Lower leg skin (tissue), 4 donors: Measurements from ENCODE around the gene CRYGA. TPM values are rescaled to one million over a fixed set of nuclear protein-coding genes. Genes with fewer than 3 reads are reported as not detected.

Source experiments
- DNase-seq, 2 donors: peaks; one replicate each; pipeline ENCODE4 v3.0.0-alpha.2; 2019; ENCODE audit warnings: low spot score in 2 of 2
- H3K4me3 ChIP-seq: fragments of 200-600 bp; sonication (generic); 2 replicates; pipeline ENCODE4 v1.5.1; 2017; ENCODE audit warnings: mild to moderate bottlenecking, low read depth; ENCODE audit not compliant: poor library complexity, severe bottlenecking
- CTCF ChIP-seq, 3 donors: fragments of 450-650 bp; IDR thresholded peaks; one replicate each; pipeline ENCODE4 v1.5.1; 2016; ENCODE audit warnings: antibody characterized with exemption in 3 of 3, mild to moderate bottlenecking in 3 of 3, moderate library complexity in 2 of 3
- POLR2A ChIP-seq, 2 donors: fragments of 450-650 bp; IDR thresholded peaks; one replicate each; pipeline ENCODE4 v1.6.1; 2016 to 2017; ENCODE audit warnings: antibody characterized with exemption in 2 of 2, mild to moderate bottlenecking in 1 of 2, moderate library complexity in 1 of 2
- WGBS, 2 donors: methylation state at CpG; one replicate each; pipeline ENCODE4 v1.1.5; 2018; 5-methylcytosine and 5-hydroxymethylcytosine counted together
- intact Hi-C: fragments of 100-400 bp; cut with DNase I; formaldehyde crosslinking; loops from one replicate; pipeline ENCODE4 v1.15.0; 2023; ENCODE audit warnings: low total_unique reads
- total RNA-seq, 4 donors: library from RNA; depleted of rRNA; stranded (reverse); fragments of >200 nt; gene quantifications; one replicate each; pipeline ENCODE4 v1.1.0, GENCODE V29; 2016

The CRYGA gene
- total RNA-seq, 4 donors from 2014 or later = not detected

- no peak for DNase-seq
- no peak for TF ChIP-seq POLR2A (IDR thresholded peaks at IDR 0.05)
- TF ChIP-seq CTCF (IDR thresholded peaks at IDR 0.05) = no peak
- H3K4me3 ChIP-seq = no peak overlapping the region
- intact Hi-C loops = no loop called here
- WGBS, 2 donors = 77 to 82% methylated on average over 3 of the region's 3 CpGs
These were observed 32.1 kb upstream of the CRYGA start for GRCh38 chr2:208195531-208195930.

DNA sequence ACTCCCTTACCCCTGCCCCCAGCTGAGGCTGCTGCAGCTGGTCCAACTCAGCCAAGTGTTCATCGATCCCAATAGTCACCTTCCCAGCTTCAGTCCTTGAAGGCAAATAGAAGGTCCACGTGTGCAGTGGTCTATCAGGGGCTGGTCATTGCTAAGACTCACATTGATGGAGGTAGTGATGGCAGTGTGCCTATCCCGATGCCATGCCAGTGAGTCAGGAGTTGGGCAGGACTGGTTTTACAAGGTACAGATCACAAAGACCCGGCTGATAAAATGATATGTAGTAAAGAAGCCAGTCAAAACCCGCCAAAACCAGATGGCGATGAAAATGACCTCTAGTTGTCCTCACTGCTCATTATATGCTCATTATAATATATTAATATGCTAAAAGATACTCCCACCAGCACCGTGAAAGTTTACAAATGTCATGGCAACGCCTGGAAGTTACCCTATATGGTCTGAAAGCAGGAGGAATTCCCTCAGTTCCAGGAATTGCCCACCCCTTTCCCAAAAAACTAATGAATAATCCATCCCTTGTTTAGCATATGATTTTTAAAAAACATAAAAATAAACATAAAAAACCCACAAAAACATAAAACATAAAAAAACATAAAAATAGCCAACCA is 29.3 kb upstream of the CRYGA start:
- no peak for DNase-seq
- intact Hi-C loops = no loop called here
- WGBS, 2 donors = 68 to 69% methylated on average over 8 of the region's 8 CpGs
- no peak overlapping the region for H3K4me3 ChIP-seq
- TF ChIP-seq CTCF (IDR thresholded peaks at IDR 0.05) (no peak), POLR2A (IDR thresholded peaks at IDR 0.05) (no peak)

GRCh38 chr2:208189810-208190503 is 26.6 kb upstream of the CRYGA start, which contains the start of gene C2orf80:
TSS of gene C2orf80 (minus strand) at chr2:208190030. CDS start at chr2:208186986, 3,044 bp downstream.
- intact Hi-C loops = no loop called here
- TF ChIP-seq CTCF (IDR thresholded peaks at IDR 0.05) (no peak), POLR2A (IDR thresholded peaks at IDR 0.05) (no peak)
- DNase-seq = no peak
- H3K4me3 ChIP-seq = no peak within 1 kb of the TSS
- 61% methylated on average over 10 of the region's 10 CpGs for WGBS, 2 donors

GRCh38 chr2:208189069-208189809 is 25.9 kb upstream of the CRYGA start:
- no peak for DNase-seq
- intact Hi-C loops = no loop called here

GRCh38 chr2:208186893-208187292 is 23.5 kb upstream of the CRYGA start:
- intact Hi-C loops = no loop called here
- WGBS, 2 donors = 79 to 86% methylated on average over 2 of the region's 2 CpGs
- H3K4me3 ChIP-seq = no peak overlapping the region
- TF ChIP-seq POLR2A (IDR thresholded peaks at IDR 0.05) = no peak
- no peak for TF ChIP-seq CTCF (IDR thresholded peaks at IDR 0.05)
- no peak for DNase-seq

More at GRCh38 chr2:208189069-208189809, 25.9 kb upstream of the CRYGA start:
- TF ChIP-seq POLR2A (IDR thresholded peaks at IDR 0.05) (no peak), CTCF (IDR thresholded peaks at IDR 0.05) (no peak)
- H3K4me3 ChIP-seq = no peak overlapping the region
- 72 to 75% methylated on average over 5 of the region's 5 CpGs for WGBS, 2 donors
